Tibial artery (tissue), 4 donors: ENCODE results near the gene KIF26B.

Experiments used
- DNase-seq, 2 donors: peaks; one replicate each; pipeline ENCODE4 v3.0.0-alpha.2; 2019
- H3K27ac ChIP-seq, 2 donors: fragments of 200-600 bp; sonication (generic) in 1 of 2; 1 replicate in 1 of 2; 2 replicates in 1 of 2; pipeline ENCODE4 v1.5.1; 2018 to 2019; ENCODE audit warnings: mild to moderate bottlenecking in 1 of 2
- H3K27me3 ChIP-seq, 2 donors: fragments of 200-600 bp; sonication (generic) in 1 of 2; one replicate each; pipeline versions ENCODE4 v1.5.1 to v1.6.0; 2016 to 2019
- H3K36me3 ChIP-seq, 3 donors: fragments of 200-600 bp; sonication (generic) in 2 of 3; one replicate each; pipeline ENCODE4 v1.5.1; 2016 to 2019; ENCODE audit warnings: mild to moderate bottlenecking in 2 of 3
- H3K4me1 ChIP-seq, 4 donors: fragments of 200-600 bp; sonication (generic) in 2 of 4; 1 replicate in 3 of 4; 2 replicates in 1 of 4; pipeline ENCODE4 v1.5.1; 2016 to 2019
- H3K4me3 ChIP-seq, 2 donors: fragments of 200-600 bp; sonication (generic) in 1 of 2; 1 replicate in 1 of 2; 2 replicates in 1 of 2; pipeline ENCODE4 v1.5.1; 2018 to 2019; ENCODE audit warnings: mild to moderate bottlenecking in 2 of 2
- H3K9me3 ChIP-seq, 3 donors: fragments of 200-600 bp; sonication (generic) in 1 of 3; one replicate each; pipeline ENCODE4 v1.5.1; 2016 to 2019
- CTCF ChIP-seq, 2 experiments: fragments of 200-600 bp in 1 of 2; fragments of 450-650 bp in 1 of 2; IDR thresholded peaks; one replicate each; pipeline ENCODE4 v1.5.1; 2017 to 2019; ENCODE audit warnings: antibody characterized with exemption in 2 of 2, mild to moderate bottlenecking in 1 of 2, moderate library complexity in 1 of 2
- intact Hi-C: fragments of 100-400 bp; cut with DNase I; formaldehyde crosslinking; loops from one replicate; pipeline ENCODE4 v1.15.0; 2023; ENCODE audit warnings: low total_unique reads

Gene KIF26B

DNA sequence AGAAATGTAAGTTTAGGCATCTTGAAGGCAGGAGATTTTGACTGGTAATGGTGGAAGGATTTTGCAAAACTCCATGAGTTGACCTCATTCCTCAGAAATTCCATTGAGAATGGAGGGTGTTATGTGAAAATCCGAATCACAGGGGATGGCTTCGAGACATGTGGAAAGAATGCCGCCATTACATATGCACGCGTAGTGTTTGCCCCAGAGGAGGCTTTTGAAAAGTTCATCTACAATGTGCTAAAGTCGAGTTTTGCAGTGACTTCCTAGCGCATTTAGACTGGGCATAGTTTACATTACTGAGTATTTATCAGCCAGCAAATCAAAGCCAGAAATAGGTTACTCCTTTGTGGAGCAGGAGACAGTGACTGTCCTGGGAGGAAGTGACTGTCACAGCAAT lies 307.4 kb downstream of the KIF26B start:
- no peaks in the 10 kb centered on the region for H3K36me3 ChIP-seq
- no peak for TF ChIP-seq CTCF (IDR thresholded peaks at IDR 0.05)
- H3K4me1 ChIP-seq: no peaks in the 10 kb centered on the region
- intact Hi-C loops: no loop called here
- no peak overlapping the region for H3K27ac ChIP-seq
- no peak for DNase-seq
- no peaks in the 10 kb centered on the region for H3K9me3 ChIP-seq
- H3K27me3 ChIP-seq: no peaks in the 10 kb centered on the region
- H3K4me3 ChIP-seq: no peak overlapping the region

- no peak for TF ChIP-seq CTCF (IDR thresholded peaks at IDR 0.05)
- Histone ChIP-seq H3K27ac (no peak overlapping the region), H3K4me1 (no peaks in the 10 kb centered on the region), H3K4me3 (no peak overlapping the region), H3K27me3 (no peaks in the 10 kb centered on the region), H3K36me3 (no peaks in the 10 kb centered on the region), H3K9me3 (no peaks in the 10 kb centered on the region)
- intact Hi-C loops: no loop called here
- DNase-seq: no peak
Measured at GRCh38 chr1:245463392-245464165, 308.8 kb downstream of the KIF26B start.

DNA sequence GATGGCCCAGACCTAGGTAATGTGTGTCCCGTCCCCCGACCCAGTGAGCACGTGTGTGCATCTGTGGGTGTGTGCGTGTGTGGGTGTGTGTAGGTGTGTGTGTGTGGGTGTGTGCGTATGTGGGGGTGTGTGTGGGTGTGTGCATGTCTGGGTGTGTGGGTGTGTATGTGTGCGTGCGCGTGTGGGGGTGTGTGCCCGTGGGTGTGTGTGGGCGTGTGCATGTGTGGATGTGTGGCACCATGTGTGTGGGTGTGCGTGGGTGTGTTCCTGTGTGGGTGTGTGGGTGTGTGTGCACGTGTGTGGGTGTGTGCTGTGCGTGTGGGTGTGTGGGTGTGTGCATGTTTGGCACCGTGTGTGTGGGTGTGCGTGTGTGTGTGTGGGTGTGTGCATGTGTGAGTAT lies 309.5 kb downstream of the KIF26B start:
- Histone ChIP-seq H3K27ac (no peak overlapping the region), H3K36me3 (no peaks in the 10 kb centered on the region), H3K9me3 (no peaks in the 10 kb centered on the region), H3K27me3 (no peaks in the 10 kb centered on the region), H3K4me1 (no peaks in the 10 kb centered on the region), H3K4me3 (no peak overlapping the region)
- intact Hi-C loops: no loop called here
- no peak for DNase-seq
- TF ChIP-seq CTCF (IDR thresholded peaks at IDR 0.05): no peak

- no peak for DNase-seq
- intact Hi-C loops: no loop called here
- H3K27me3 ChIP-seq: no peaks in the 10 kb centered on the region
- no peaks in the 10 kb centered on the region for H3K9me3 ChIP-seq
- H3K27ac ChIP-seq: no peak overlapping the region
- no peak for TF ChIP-seq CTCF (IDR thresholded peaks at IDR 0.05)
- H3K4me1 ChIP-seq: no peaks in the 10 kb centered on the region
- H3K36me3 ChIP-seq: no peaks in the 10 kb centered on the region
- no peak overlapping the region for H3K4me3 ChIP-seq
Measured at GRCh38 chr1:245465666-245466065, 310.9 kb downstream of the KIF26B start.

GRCh38 chr1:245466261-245466660 lies 311.5 kb downstream of the KIF26B start:
- no peak for DNase-seq
- no peak for TF ChIP-seq CTCF (IDR thresholded peaks at IDR 0.05)
- no peaks in the 10 kb centered on the region for H3K36me3 ChIP-seq
- H3K27me3 ChIP-seq: no peaks in the 10 kb centered on the region
- H3K4me3 ChIP-seq: no peak overlapping the region
- intact Hi-C loops: no loop called here
- no peak overlapping the region for H3K27ac ChIP-seq
- H3K9me3 ChIP-seq: no peaks in the 10 kb centered on the region
- no peaks in the 10 kb centered on the region for H3K4me1 ChIP-seq

- Histone ChIP-seq H3K4me3 (no peak overlapping the region), H3K36me3 (no peaks in the 10 kb centered on the region), H3K27ac (no peak overlapping the region), H3K4me1 (no peaks in the 10 kb centered on the region), H3K9me3 (no peaks in the 10 kb centered on the region), H3K27me3 (no peaks in the 10 kb centered on the region)
- no peak for DNase-seq
- intact Hi-C loops: no loop called here
- no peak for TF ChIP-seq CTCF (IDR thresholded peaks at IDR 0.05)
Measured at GRCh38 chr1:245467804-245468203, 313.0 kb downstream of the KIF26B start.
